ENCODE results near the gene GPC6.

Gene GPC6

DNA sequence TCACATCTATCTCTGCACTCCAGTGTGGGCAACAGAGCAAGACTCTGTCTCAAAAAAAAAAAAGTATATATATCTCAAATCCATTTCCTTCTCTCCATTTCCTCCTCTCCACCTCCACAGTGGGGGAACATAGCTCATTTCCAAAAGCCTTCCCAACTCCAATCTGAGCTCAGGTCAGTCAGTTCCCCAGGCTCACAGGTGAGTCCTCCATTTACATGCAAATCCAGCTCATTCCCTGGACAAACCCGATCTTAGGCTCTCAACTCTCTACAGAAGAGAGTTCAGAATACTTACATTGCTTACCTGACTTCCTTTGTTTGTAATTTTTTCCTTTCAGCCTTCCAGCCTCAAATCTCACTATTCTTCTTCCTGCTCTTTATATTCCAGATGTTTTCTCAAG is 518.3 kb downstream of the GPC6 start:
- no peaks in the 10 kb centered on the region for H3K36me3 ChIP-seq (ENCODE audit: control insufficient read depth in 2 of 2, insufficient read depth in 1 of 2, low read length in 2 of 2)
- TF ChIP-seq ZXDB (tag by site-specific recombination; IDR thresholded peaks at IDR 0.05) (no peak), ZFP69B (tag by site-specific recombination; IDR thresholded peaks at IDR 0.05) (no peak), ZNF544 (tag by site-specific recombination; IDR thresholded peaks at IDR 0.05) (no peak), ZNF561 (tag by site-specific recombination; IDR thresholded peaks at IDR 0.05; ENCODE audit: borderline replicate concordance) (no peak), TRIM28 (IDR thresholded peaks at IDR 0.05; ENCODE audit: borderline replicate concordance, low read length) (no peak), ZNF274 (IDR thresholded peaks at IDR 0.05; ENCODE audit: low read length) (no peak), ZNF274 (tag by site-specific recombination; IDR thresholded peaks at IDR 0.05; ENCODE audit: borderline replicate concordance) (no peak), ZNF701 (tag by site-specific recombination; IDR thresholded peaks at IDR 0.05) (no peak), SETDB1 (IDR thresholded peaks at IDR 0.05; ENCODE audit: insufficient read length, low read length) (no peak), ZBTB17 (tag by site-specific recombination; IDR thresholded peaks at IDR 0.05) (no peak), ZNF426 (tag by site-specific recombination; IDR thresholded peaks at IDR 0.05) (no peak), ZNF777 (tag by site-specific recombination; IDR thresholded peaks at IDR 0.05; ENCODE audit: borderline replicate concordance) (no peak), ZNF292 (tag by site-specific recombination; IDR thresholded peaks at IDR 0.05; ENCODE audit: borderline replicate concordance, low read depth) (no peak), ZNF404 (tag by site-specific recombination; IDR thresholded peaks at IDR 0.05) (no peak), ZNF48 (tag by site-specific recombination; IDR thresholded peaks at IDR 0.05) (no peak), ZNF473 (tag by site-specific recombination; IDR thresholded peaks at IDR 0.05) (no peak), ZNF140 (tag by site-specific recombination; IDR thresholded peaks at IDR 0.05) (no peak)
- TF ChIP-seq, protein P1, sequence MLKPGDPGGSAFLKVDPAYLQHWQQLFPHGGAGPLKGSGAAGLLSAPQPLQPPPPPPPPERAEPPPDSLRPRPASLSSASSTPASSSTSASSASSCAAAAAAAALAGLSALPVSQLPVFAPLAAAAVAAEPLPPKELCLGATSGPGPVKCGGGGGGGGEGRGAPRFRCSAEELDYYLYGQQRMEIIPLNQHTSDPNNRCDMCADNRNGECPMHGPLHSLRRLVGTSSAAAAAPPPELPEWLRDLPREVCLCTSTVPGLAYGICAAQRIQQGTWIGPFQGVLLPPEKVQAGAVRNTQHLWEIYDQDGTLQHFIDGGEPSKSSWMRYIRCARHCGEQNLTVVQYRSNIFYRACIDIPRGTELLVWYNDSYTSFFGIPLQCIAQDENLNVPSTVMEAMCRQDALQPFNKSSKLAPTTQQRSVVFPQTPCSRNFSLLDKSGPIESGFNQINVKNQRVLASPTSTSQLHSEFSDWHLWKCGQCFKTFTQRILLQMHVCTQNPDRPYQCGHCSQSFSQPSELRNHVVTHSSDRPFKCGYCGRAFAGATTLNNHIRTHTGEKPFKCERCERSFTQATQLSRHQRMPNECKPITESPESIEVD (tag by site-specific recombination; IDR thresholded peaks at IDR 0.05): no peak
- TF ChIP-seq, protein P2, sequence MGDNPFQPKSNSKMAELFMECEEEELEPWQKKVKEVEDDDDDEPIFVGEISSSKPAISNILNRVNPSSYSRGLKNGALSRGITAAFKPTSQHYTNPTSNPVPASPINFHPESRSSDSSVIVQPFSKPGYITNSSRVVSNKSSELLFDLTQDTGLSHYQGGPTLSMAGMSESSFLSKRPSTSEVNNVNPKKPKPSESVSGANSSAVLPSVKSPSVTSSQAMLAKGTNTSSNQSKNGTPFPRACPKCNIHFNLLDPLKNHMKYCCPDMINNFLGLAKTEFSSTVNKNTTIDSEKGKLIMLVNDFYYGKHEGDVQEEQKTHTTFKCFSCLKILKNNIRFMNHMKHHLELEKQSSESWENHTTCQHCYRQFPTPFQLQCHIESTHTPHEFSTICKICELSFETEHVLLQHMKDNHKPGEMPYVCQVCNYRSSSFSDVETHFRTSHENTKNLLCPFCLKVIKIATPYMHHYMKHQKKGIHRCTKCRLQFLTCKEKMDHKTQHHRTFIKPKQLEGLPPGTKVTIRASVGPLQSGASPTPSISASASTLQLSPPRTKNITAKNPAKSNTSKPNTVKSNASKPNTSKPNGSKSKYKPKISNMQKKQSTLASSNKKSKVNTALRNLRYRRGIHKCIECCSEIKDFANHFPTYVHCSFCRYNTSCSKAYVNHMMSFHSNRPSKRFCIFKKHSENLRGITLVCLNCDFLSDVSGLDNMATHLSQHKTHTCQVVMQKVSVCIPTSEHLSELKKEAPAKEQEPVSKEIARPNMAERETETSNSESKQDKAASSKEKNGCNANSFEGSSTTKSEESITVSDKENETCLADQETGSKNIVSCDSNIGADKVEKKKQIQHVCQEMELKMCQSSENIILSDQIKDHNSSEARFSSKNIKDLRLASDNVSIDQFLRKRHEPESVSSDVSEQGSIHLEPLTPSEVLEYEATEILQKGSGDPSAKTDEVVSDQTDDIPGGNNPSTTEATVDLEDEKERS (tag by site-specific recombination; IDR thresholded peaks at IDR 0.05): no peak
- TF ChIP-seq, protein P3, sequence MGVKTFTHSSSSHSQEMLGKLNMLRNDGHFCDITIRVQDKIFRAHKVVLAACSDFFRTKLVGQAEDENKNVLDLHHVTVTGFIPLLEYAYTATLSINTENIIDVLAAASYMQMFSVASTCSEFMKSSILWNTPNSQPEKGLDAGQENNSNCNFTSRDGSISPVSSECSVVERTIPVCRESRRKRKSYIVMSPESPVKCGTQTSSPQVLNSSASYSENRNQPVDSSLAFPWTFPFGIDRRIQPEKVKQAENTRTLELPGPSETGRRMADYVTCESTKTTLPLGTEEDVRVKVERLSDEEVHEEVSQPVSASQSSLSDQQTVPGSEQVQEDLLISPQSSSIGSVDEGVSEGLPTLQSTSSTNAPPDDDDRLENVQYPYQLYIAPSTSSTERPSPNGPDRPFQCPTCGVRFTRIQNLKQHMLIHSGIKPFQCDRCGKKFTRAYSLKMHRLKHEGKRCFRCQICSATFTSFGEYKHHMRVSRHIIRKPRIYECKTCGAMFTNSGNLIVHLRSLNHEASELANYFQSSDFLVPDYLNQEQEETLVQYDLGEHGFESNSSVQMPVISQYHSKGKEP (tag by site-specific recombination; IDR thresholded peaks at IDR 0.05): no peak
- POLR2A ChIA-PET: no interaction called here
- no peak overlapping the region for H3K4me3 ChIP-seq (ENCODE audit: low read depth, low read length)
- no peaks in the 10 kb centered on the region for H3K9me3 ChIP-seq (ENCODE audit: control insufficient read depth, insufficient read depth, low read depth, low read length)
- CTCF ChIA-PET: no interaction called here
- no peak overlapping the region for H3K27ac ChIP-seq (ENCODE audit: extremely low read depth, low read depth, low read length)
- no peaks in the 10 kb centered on the region for H3K4me1 ChIP-seq (ENCODE audit: control insufficient read depth, insufficient read depth, low read length)

DNA sequence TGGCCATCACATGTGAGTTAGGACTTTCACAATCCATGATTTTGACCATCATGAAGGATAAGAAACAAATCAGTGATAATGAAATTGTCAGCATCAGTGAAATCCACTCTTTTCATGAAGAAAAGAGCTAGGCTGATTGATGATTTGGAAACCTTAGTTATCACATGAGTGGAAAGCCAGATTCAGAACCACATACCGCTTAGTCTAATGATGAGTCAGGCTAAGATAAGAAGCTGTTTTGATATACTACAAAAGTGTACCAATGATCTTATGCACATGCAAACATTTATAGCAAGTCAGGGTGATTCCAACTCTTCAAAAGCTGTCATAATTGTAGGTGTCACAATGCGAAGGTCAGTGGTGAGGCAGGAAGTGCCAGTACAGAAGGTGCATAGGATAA is 519.3 kb downstream of the GPC6 start:
- no peaks in the 10 kb centered on the region for H3K4me1 ChIP-seq (ENCODE audit: control insufficient read depth, insufficient read depth, low read length)
- H3K27ac ChIP-seq (ENCODE audit: extremely low read depth, low read depth, low read length): no peak overlapping the region
- POLR2A ChIA-PET: no interaction called here
- TF ChIP-seq ZNF404 (tag by site-specific recombination; IDR thresholded peaks at IDR 0.05) (no peak), SP3 (tag by site-specific recombination; IDR thresholded peaks at IDR 0.05) (no peak)
- H3K9me3 ChIP-seq (ENCODE audit: control insufficient read depth, insufficient read depth, low read depth, low read length): no peaks in the 10 kb centered on the region
- CTCF ChIA-PET: no interaction called here
- H3K36me3 ChIP-seq (ENCODE audit: control insufficient read depth in 2 of 2, insufficient read depth in 1 of 2, low read length in 2 of 2): no peaks in the 10 kb centered on the region
- H3K4me3 ChIP-seq (ENCODE audit: low read depth, low read length): no peak overlapping the region
